H1 (cell line): Measurements from ENCODE around the gene VPS26B. TPM values are rescaled to one million over a fixed set of nuclear protein-coding genes. Genes with fewer than 3 reads are reported as not detected.
"Not testable (repeated sequence)": the region's sequence is repeated elsewhere in the genome, so short reads cannot be mapped to it uniquely, and the experiment has no call there.

Source experiments
- CTCF ChIA-PET: fragments of 300-600 bp; sonication (Branson Sonifier 250); formaldehyde crosslinking; loops from one replicate; lab custom pipeline; 2021; ENCODE audit not compliant: partially characterized antibody; lab: Charles Lee
- POLR2A ChIA-PET: fragments of 300-600 bp; sonication (Branson Sonifier 250); formaldehyde crosslinking; loops from one replicate; lab custom pipeline; 2021; ENCODE audit warnings: inconsistent platforms; ENCODE audit not compliant: partially characterized antibody; lab: Charles Lee
- DNase-seq, 2 experiments: peaks; one replicate each; pipeline versions ENCODE4 v3.0.0 to v3.0.0-alpha.2; 2010 to 2022; ENCODE audit warnings: low spot score in 2 of 2, low read depth in 1 of 2, mixed read lengths in 1 of 2
- FAIRE-seq: peaks from 2 replicates; lab custom pipeline; 2011; peaks lifted over from hg19 to GRCh38; lab: Jason Lieb, UNC
- H2AFZ ChIP-seq: 2 replicates; pipeline ENCODE4 v1.8.1; 2012; ENCODE audit warnings: low read length, inconsistent platforms
- H2AK5ac ChIP-seq: 2 replicates; pipeline ENCODE4 v1.6.1; 2013; ENCODE audit warnings: low read depth, low read length
- H2BK120ac ChIP-seq: replicated peaks from 2 replicates; pipeline ENCODE3; 2013; ENCODE audit warnings: low read depth, low read length, inconsistent platforms
- H2BK12ac ChIP-seq: 2 replicates; pipeline ENCODE4 v1.6.1; 2013; ENCODE audit warnings: low read depth, low read length
- H2BK15ac ChIP-seq: 2 replicates; pipeline ENCODE4 v1.6.1; 2013; ENCODE audit warnings: low read length
- H2BK20ac ChIP-seq: 2 replicates; pipeline ENCODE4 v1.6.1; 2013; ENCODE audit warnings: low read length
- H2BK5ac ChIP-seq: 2 replicates; pipeline ENCODE4 v1.6.1; 2013; ENCODE audit warnings: low read depth, low read length
- H3K14ac ChIP-seq: 2 replicates; pipeline ENCODE4 v1.6.1; 2013; ENCODE audit warnings: inconsistent platforms; ENCODE audit not compliant: insufficient read length
- H3K18ac ChIP-seq: 2 replicates; pipeline ENCODE4 v1.6.1; 2013; ENCODE audit warnings: low read length; ENCODE audit errors: extremely low read depth
- H3K23ac ChIP-seq: 2 replicates; pipeline ENCODE4 v1.6.1; 2013; ENCODE audit warnings: inconsistent platforms; ENCODE audit not compliant: insufficient read length
- H3K23me2 ChIP-seq: 2 replicates; pipeline ENCODE4 v1.6.1; 2013; ENCODE audit warnings: low read depth, low read length
- H3K27ac ChIP-seq: 2 replicates; pipeline ENCODE4 v1.6.1; 2011; ENCODE audit warnings: low read depth, low read length, inconsistent platforms
- H3K27me3 ChIP-seq, 4 experiments: replicated peaks in 1 of 4; 1 replicate in 1 of 4; 2 replicates in 3 of 4; pipeline versions ENCODE4 v1.6.1 to v1.8.1; 2011 to 2013; ENCODE audit warnings: low read length in 3 of 4, mild to moderate bottlenecking in 3 of 4, inconsistent platforms in 2 of 4, mixed read lengths in 2 of 4, moderate library complexity in 1 of 4; ENCODE audit not compliant: control insufficient read depth in 3 of 4, insufficient read depth in 3 of 4; ENCODE audit errors: extremely low read depth in 1 of 4
- H3K36me3 ChIP-seq, 4 experiments: 2 replicates each; pipeline versions ENCODE4 v1.6.1 to v1.8.1; 2011 to 2013; ENCODE audit warnings: mild to moderate bottlenecking in 4 of 4, low read length in 3 of 4, moderate library complexity in 2 of 4, control low read depth in 1 of 4, inconsistent platforms in 1 of 4; ENCODE audit not compliant: insufficient read depth in 4 of 4, control insufficient read depth in 2 of 4
- H3K4ac ChIP-seq: replicated peaks from 2 replicates; pipeline ENCODE3; 2013; ENCODE audit warnings: low read length, low read depth, mixed read lengths, inconsistent platforms; ENCODE audit not compliant: insufficient read length
- H3K4me1 ChIP-seq, 4 experiments: replicated peaks in 1 of 4; 1 replicate in 1 of 4; 2 replicates in 3 of 4; pipeline versions ENCODE4 v1.6.1 to v1.8.1; 2011 to 2013; ENCODE audit warnings: low read length in 3 of 4, inconsistent platforms in 2 of 4, mixed read lengths in 1 of 4; ENCODE audit not compliant: insufficient read depth in 4 of 4, control insufficient read depth in 3 of 4
- H3K4me2 ChIP-seq, 2 experiments: 2 replicates each; pipeline versions ENCODE4 v1.6.1 to v1.8.1; 2011 to 2013; ENCODE audit warnings: low read depth in 2 of 2, low read length in 2 of 2, control low read depth in 1 of 2, inconsistent platforms in 1 of 2, mild to moderate bottlenecking in 1 of 2; ENCODE audit not compliant: insufficient read depth in 1 of 2
- H3K4me3 ChIP-seq, 4 experiments: fragments of 200-600, 300-600 bp in 1 of 4; sonication (generic), shearing (Covaris generic), sonication (Bioruptor Twin) in 1 of 4; 2 replicates each; pipeline versions ENCODE4 v1.5.1 to v1.8.1; 2011 to 2016; ENCODE audit warnings: low read length in 4 of 4, low read depth in 3 of 4, control low read depth in 2 of 4, inconsistent platforms in 2 of 4, mild to moderate bottlenecking in 2 of 4, mixed read lengths in 1 of 4, moderate library complexity in 1 of 4; ENCODE audit not compliant: insufficient read depth in 2 of 4; ENCODE audit errors: extremely low read depth in 1 of 4
- H3K56ac ChIP-seq: replicated peaks from 2 replicates; pipeline ENCODE3; 2013; ENCODE audit warnings: low read depth, mild to moderate bottlenecking, mixed read lengths, low read length, inconsistent platforms; ENCODE audit not compliant: insufficient read length
- H3K79me1 ChIP-seq: 2 replicates; pipeline ENCODE4 v1.6.1; 2013; ENCODE audit warnings: low read depth, low read length, control low read depth
- H3K79me2 ChIP-seq, 2 experiments: 2 replicates each; pipeline versions ENCODE4 v1.6.1 to v1.8.1; 2012 to 2013; ENCODE audit warnings: low read length in 2 of 2, mild to moderate bottlenecking in 2 of 2, inconsistent platforms in 1 of 2; ENCODE audit not compliant: insufficient read depth in 2 of 2, control insufficient read depth in 1 of 2
- H3K9ac ChIP-seq, 4 experiments: replicated peaks in 1 of 4; 1 replicate in 1 of 4; 2 replicates in 3 of 4; pipeline versions ENCODE4 v1.6.1 to v1.8.1; 2011 to 2013; ENCODE audit warnings: low read depth in 3 of 4, low read length in 3 of 4, control low read depth in 2 of 4, mild to moderate bottlenecking in 2 of 4, moderate library complexity in 2 of 4, inconsistent platforms in 1 of 4; ENCODE audit errors: extremely low read depth in 1 of 4
- H3K9me3 ChIP-seq, 2 experiments: 2 replicates each; pipeline versions ENCODE4 v1.6.1 to v1.8.1; 2012 to 2013; ENCODE audit warnings: mild to moderate bottlenecking in 2 of 2, moderate library complexity in 2 of 2, control low read depth in 1 of 2, inconsistent platforms in 1 of 2, low read depth in 1 of 2, low read length in 1 of 2, mixed read lengths in 1 of 2; ENCODE audit not compliant: insufficient read depth in 2 of 2
- H4K20me1 ChIP-seq, 2 experiments: replicated peaks in 1 of 2; 2 replicates each; pipeline versions ENCODE3 to v1.8.1; 2011 to 2013; ENCODE audit warnings: inconsistent platforms in 2 of 2, low read length in 2 of 2, mild to moderate bottlenecking in 1 of 2; ENCODE audit not compliant: insufficient read depth in 2 of 2, control insufficient read depth in 1 of 2
- H4K5ac ChIP-seq: 2 replicates; pipeline ENCODE4 v1.6.1; 2013; ENCODE audit warnings: low read length, low read depth, mixed read lengths, inconsistent platforms; ENCODE audit not compliant: insufficient read length
- H4K8ac ChIP-seq: 2 replicates; pipeline ENCODE4 v1.8.0; 2013; ENCODE audit warnings: mild to moderate bottlenecking, moderate library complexity, low read length, inconsistent platforms; ENCODE audit not compliant: insufficient read depth; ENCODE audit errors: extremely low read depth
- H4K91ac ChIP-seq: replicated peaks from 2 replicates; pipeline ENCODE3; 2013; ENCODE audit warnings: low read length, mixed read lengths, inconsistent platforms; ENCODE audit not compliant: insufficient read length
- POLR2A ChIP-seq, 2 experiments: IDR thresholded peaks; 1 replicate in 1 of 2; 2 replicates in 1 of 2; pipeline ENCODE4 v1.6.1; 2011; ENCODE audit warnings: low read depth in 2 of 2, low read length in 2 of 2, mild to moderate bottlenecking in 2 of 2; ENCODE audit errors: control extremely low read depth in 1 of 2
- WGBS, 2 experiments: shearing (Covaris generic) in 1 of 2; methylation state at CpG; one replicate each; pipeline versions ENCODE4 v1.1.6 to v1.1.7; 2013 to 2015; ENCODE audit warnings: low lambda C conversion rate in 2 of 2, mixed read lengths in 2 of 2, inconsistent platforms in 1 of 2, low coverage in 1 of 2, missing lambda C conversion rate in 1 of 2; ENCODE audit not compliant: insufficient replicate concordance in 2 of 2, insufficient coverage in 1 of 2, insufficient read length in 1 of 2; ENCODE audit errors: extremely low coverage in 1 of 2, missing lambda C conversion rate in 1 of 2; 5-methylcytosine and 5-hydroxymethylcytosine counted together
- polyA plus RNA-seq, 7 experiments: library from polyadenylated mRNA; depleted of rRNA in 3 of 7; stranded (reverse) in 5 of 7; unstranded in 2 of 7; fragments of >200 nt in 5 of 7; fragments of 200-250 nt in 2 of 7; gene quantifications; 1 replicate in 5 of 7; 2 replicates in 1 of 7; 4 replicates in 1 of 7; pipeline versions ENCODE4 v1.2.1 to v1.2.3, GENCODE V29; 2011 to 2013; ENCODE audit warnings: missing spikeins in 2 of 7, mixed read lengths in 2 of 7
- total RNA-seq: library from RNA; stranded (reverse); fragmentation: NEBNext Ultra II Directional; extraction: Animal tissue kit (Norgen Biotek cat#: 25700); gene quantifications from 2 replicates; pipeline ENCODE4 v1.2.1, GENCODE V29; 2021

The VPS26B gene
- total and polyA plus RNA-seq, 2 of the 8 experiments (the other 6 are each of a cell fraction or from before 2014, with no cell fraction given) = 18.3 to 27.0 TPM

GRCh38 chr11:134255184-134255561 is 30.7 kb downstream of the VPS26B start:
- H3K4me1 ChIP-seq, H3K18ac ChIP-seq, H2AK5ac ChIP-seq, H3K56ac ChIP-seq, H3K27me3 ChIP-seq, H3K4me3 ChIP-seq, H2BK12ac ChIP-seq, H3K23ac ChIP-seq, H3K4ac ChIP-seq, H2BK15ac ChIP-seq, H2BK5ac ChIP-seq, H4K5ac ChIP-seq, H2BK20ac ChIP-seq, H4K8ac ChIP-seq, H3K9ac ChIP-seq, H3K14ac ChIP-seq, H3K4me2 ChIP-seq, H4K20me1 ChIP-seq, H3K9me3 ChIP-seq, FAIRE-seq, H3K27ac ChIP-seq, H4K91ac ChIP-seq, H2AFZ ChIP-seq, DNase-seq, H2BK120ac ChIP-seq: not testable (repeated sequence)
- peaks cover 5 to 29% of the 10 kb centered on the region in 2 experiments; a peak in 3 of 4 replicates for H3K79me2 ChIP-seq
- H3K36me3 ChIP-seq = peaks cover 13 to 36% (median 31%) of the 10 kb centered on the region in 4 experiments
- CTCF ChIA-PET = interaction anchor here (1.2 kb wide), 1 partner anchor 11 kb away, joined by 7 read pairs; no protein-coding TSS in a partner anchor
- H3K23me2 ChIP-seq = peaks cover 13% of the 10 kb centered on the region; the same call in 1 of the 2 replicates
- POLR2A ChIA-PET = interaction anchor here (0.8 to 3.3 kb wide), 4 partner anchors 9 to 22 kb away, joined by 3 to 17 read pairs (median 10); partner anchors contain the start of gene GLB1L3
- WGBS, 2 experiments = 90% methylated on average over 5 of the region's 5 CpGs; no CpG with 5 or more reads in 1 of the 2 experiments
- 0 out of 3 replicates have a peak, but pooled peaks of 1 of the 2 experiments have one; percentile 6 for TF ChIP-seq POLR2A (IDR thresholded peaks at IDR 0.05; ENCODE audit: control extremely low read depth in 1 of 2, low read depth in 2 of 2, low read length in 2 of 2)
- H3K79me1 ChIP-seq = peaks cover 15% of the 10 kb centered on the region; the same call in 1 of the 2 replicates
